NT2/D1 (cell line): ENCODE results near the gene PAK1.

Experiments used
- DNase-seq: peaks from one replicate; pipeline ENCODE4 v3.0.0-alpha.2; 2011; ENCODE audit warnings: low read depth, low spot score
- H3K27me3 ChIP-seq: 2 replicates; pipeline ENCODE4 v1.6.0; 2011; ENCODE audit warnings: mild to moderate bottlenecking; ENCODE audit not compliant: insufficient read length, insufficient read depth
- H3K36me3 ChIP-seq: 2 replicates; pipeline ENCODE4 v1.6.1; 2011; ENCODE audit warnings: mild to moderate bottlenecking, low read length, mixed read lengths; ENCODE audit not compliant: insufficient read depth, insufficient read length
- H3K4me1 ChIP-seq: 2 replicates; pipeline ENCODE4 v1.5.1; 2011; ENCODE audit not compliant: insufficient read depth, insufficient read length
- H3K4me3 ChIP-seq: 2 replicates; pipeline ENCODE4 v1.5.1; 2011; ENCODE audit warnings: low read depth; ENCODE audit not compliant: insufficient read length
- H3K9ac ChIP-seq: 2 replicates; pipeline ENCODE4 v1.6.0; 2011; ENCODE audit warnings: low read depth; ENCODE audit not compliant: insufficient read length
- H3K9me3 ChIP-seq: 2 replicates; pipeline ENCODE4 v1.5.1; 2011; ENCODE audit warnings: mild to moderate bottlenecking, low read length; ENCODE audit not compliant: insufficient read depth
- SUZ12 ChIP-seq: IDR thresholded peaks from 2 replicates; pipeline ENCODE4 v1.6.1; 2011; ENCODE audit not compliant: insufficient read length, insufficient read depth; ENCODE audit errors: extremely low read depth
- YY1 ChIP-seq: IDR thresholded peaks from 2 replicates; pipeline ENCODE4 v1.6.1; 2011; ENCODE audit not compliant: insufficient read length, insufficient read depth
- ZNF274 ChIP-seq: IDR thresholded peaks from 2 replicates; pipeline ENCODE4 v1.6.1; 2011; ENCODE audit warnings: mild to moderate bottlenecking, low read depth, low read length

Gene PAK1

GRCh38 chr11:77406396-77406795 lies 67.5 kb downstream of the PAK1 start:
- no peaks in the 10 kb centered on the region for H3K27me3 ChIP-seq
- TF ChIP-seq SUZ12, result no peak
- no peak for DNase-seq
- H3K4me3 ChIP-seq, result no peak overlapping the region
- no peaks in the 10 kb centered on the region for H3K9me3 ChIP-seq
- no peaks in the 10 kb centered on the region for H3K36me3 ChIP-seq
- H3K4me1 ChIP-seq, result no peaks in the 10 kb centered on the region
- no peak overlapping the region for H3K9ac ChIP-seq

- H3K36me3 ChIP-seq, result peaks cover 3% of the 10 kb centered on the region
- H3K4me3 ChIP-seq, result no peak overlapping the region
- no peaks in the 10 kb centered on the region for H3K27me3 ChIP-seq
- no peak for DNase-seq
- H3K4me1 ChIP-seq, result no peaks in the 10 kb centered on the region
- H3K9me3 ChIP-seq, result no peaks in the 10 kb centered on the region
- no peak overlapping the region for H3K9ac ChIP-seq
- TF ChIP-seq SUZ12 (no peak), ZNF274 (no peak), YY1 (no peak)
Measured at GRCh38 chr11:77403211-77403610, 70.7 kb downstream of the PAK1 start.

- Histone ChIP-seq H3K4me1 (no peaks in the 10 kb centered on the region), H3K9ac (no peak overlapping the region), H3K4me3 (no peak overlapping the region), H3K36me3 (peaks cover 4% of the 10 kb centered on the region), H3K9me3 (no peaks in the 10 kb centered on the region), H3K27me3 (no peaks in the 10 kb centered on the region)
- TF ChIP-seq YY1, result no peak
- no peak for DNase-seq
Measured at GRCh38 chr11:77402218-77402556, 71.7 kb downstream of the PAK1 start.

- H3K27me3 ChIP-seq, result no peaks in the 10 kb centered on the region
- H3K9ac ChIP-seq, result no peak overlapping the region
- peaks cover 4% of the 10 kb centered on the region for H3K36me3 ChIP-seq
- H3K4me1 ChIP-seq, result no peaks in the 10 kb centered on the region
- no peak for TF ChIP-seq SUZ12
- no peak for TF ChIP-seq YY1
- no peak for TF ChIP-seq ZNF274
- H3K9me3 ChIP-seq, result no peaks in the 10 kb centered on the region
- no peak for DNase-seq
- H3K4me3 ChIP-seq, result no peak overlapping the region
Measured at GRCh38 chr11:77401486-77402217, 72.2 kb downstream of the PAK1 start.

- Histone ChIP-seq H3K36me3 (peaks cover 4% of the 10 kb centered on the region), H3K4me3 (no peak overlapping the region), H3K9me3 (no peaks in the 10 kb centered on the region), H3K27me3 (no peaks in the 10 kb centered on the region), H3K4me1 (no peaks in the 10 kb centered on the region), H3K9ac (no peak overlapping the region)
- no peak for DNase-seq
- TF ChIP-seq YY1 (no peak), SUZ12 (no peak), ZNF274 (no peak)
Measured at GRCh38 chr11:77400775-77401449, 73.0 kb downstream of the PAK1 start.

GRCh38 chr11:77400271-77400670 lies 73.6 kb downstream of the PAK1 start:
- no peak for DNase-seq
- Histone ChIP-seq H3K9ac (no peak overlapping the region), H3K36me3 (peaks cover 4% of the 10 kb centered on the region), H3K9me3 (no peaks in the 10 kb centered on the region), H3K4me3 (no peak overlapping the region), H3K27me3 (no peaks in the 10 kb centered on the region), H3K4me1 (peaks cover 2% of the 10 kb centered on the region)
- TF ChIP-seq YY1 (no peak), ZNF274 (no peak), SUZ12 (no peak)

GRCh38 chr11:77397631-77398030 lies 76.3 kb downstream of the PAK1 start:
- Histone ChIP-seq H3K36me3 (peaks cover 4% of the 10 kb centered on the region), H3K27me3 (no peaks in the 10 kb centered on the region), H3K9ac (no peak overlapping the region), H3K4me3 (no peak overlapping the region), H3K9me3 (no peaks in the 10 kb centered on the region), H3K4me1 (peaks cover 2% of the 10 kb centered on the region)
- no peak for DNase-seq
- no peak for TF ChIP-seq ZNF274
- no peak for TF ChIP-seq SUZ12
- TF ChIP-seq YY1, result no peak
